Mesenchymal stem cell (in vitro differentiated cells and primary cell): ENCODE measurements around the gene ZFP90. TPM values are rescaled to one million over a fixed set of nuclear protein-coding genes. Genes with fewer than 3 reads are reported as not detected.

ENCODE experiments used
- DNase-seq: peaks from one replicate; pipeline ENCODE4 v3.0.0-alpha.2; 2013
- H2AFZ ChIP-seq: one replicate; pipeline ENCODE4 v1.6.1; 2013; ENCODE audit warnings: low read depth, mild to moderate bottlenecking, control low read depth, inconsistent platforms, low read length, moderate library complexity
- H2AK5ac ChIP-seq: 2 replicates; pipeline ENCODE4 v1.6.1; 2013; ENCODE audit warnings: low read length, moderate library complexity, mild to moderate bottlenecking, inconsistent platforms; ENCODE audit not compliant: severe bottlenecking
- H2BK120ac ChIP-seq: one replicate; pipeline ENCODE4 v1.6.1; 2013; ENCODE audit warnings: low read depth, mild to moderate bottlenecking, inconsistent platforms, low read length, moderate library complexity
- H2BK12ac ChIP-seq, 2 experiments: one replicate each; pipeline ENCODE4 v1.6.1; 2013; ENCODE audit warnings: inconsistent platforms in 2 of 2, low read length in 2 of 2, mild to moderate bottlenecking in 2 of 2, moderate library complexity in 2 of 2, control low read depth in 1 of 2
- H2BK15ac ChIP-seq: one replicate; pipeline ENCODE4 v1.6.1; 2013; ENCODE audit warnings: mild to moderate bottlenecking, low read depth, inconsistent platforms; ENCODE audit not compliant: poor library complexity, severe bottlenecking
- H2BK5ac ChIP-seq: 2 replicates; pipeline ENCODE4 v1.6.1; 2013; ENCODE audit warnings: low read depth, mild to moderate bottlenecking, low read length, control low read depth, inconsistent platforms; ENCODE audit not compliant: poor library complexity, severe bottlenecking
- H3K14ac ChIP-seq, 2 experiments: one replicate each; pipeline ENCODE4 v1.6.1; 2013; ENCODE audit warnings: inconsistent platforms in 2 of 2, low read length in 2 of 2, control low read depth in 1 of 2, mild to moderate bottlenecking in 1 of 2, moderate library complexity in 1 of 2
- H3K18ac ChIP-seq, 2 experiments: one replicate each; pipeline ENCODE4 v1.6.1; 2013; ENCODE audit warnings: inconsistent platforms in 2 of 2, low read length in 2 of 2, control low read depth in 1 of 2, low read depth in 1 of 2, mild to moderate bottlenecking in 1 of 2
- H3K23ac ChIP-seq, 2 experiments: one replicate each; pipeline ENCODE4 v1.6.1; 2013; ENCODE audit warnings: inconsistent platforms in 2 of 2, low read length in 2 of 2, mild to moderate bottlenecking in 2 of 2, moderate library complexity in 2 of 2, control low read depth in 1 of 2
- H3K27ac ChIP-seq: 2 replicates; pipeline ENCODE4 v1.5.1; 2013; ENCODE audit warnings: mild to moderate bottlenecking, moderate library complexity, low read length, control low read depth, inconsistent platforms; ENCODE audit not compliant: poor library complexity, severe bottlenecking
- H3K27me3 ChIP-seq, 2 experiments: 2 replicates each; pipeline versions ENCODE4 v1.6.1 to v1.7.0; 2013; ENCODE audit warnings: low read length in 2 of 2, mild to moderate bottlenecking in 2 of 2, moderate library complexity in 2 of 2, control low read depth in 1 of 2, inconsistent platforms in 1 of 2; ENCODE audit not compliant: control insufficient read depth in 1 of 2, insufficient read depth in 1 of 2
- H3K36me3 ChIP-seq, 2 experiments: 2 replicates each; pipeline versions ENCODE4 v1.6.1 to v1.7.0; 2013; ENCODE audit warnings: low read length in 2 of 2, control low read depth in 1 of 2, inconsistent platforms in 1 of 2, low read depth in 1 of 2, mild to moderate bottlenecking in 1 of 2; ENCODE audit not compliant: insufficient read depth in 2 of 2, control insufficient read depth in 1 of 2
- H3K4ac ChIP-seq, 2 experiments: one replicate each; pipeline ENCODE4 v1.6.1; 2013; ENCODE audit warnings: inconsistent platforms in 2 of 2, low read length in 2 of 2, mild to moderate bottlenecking in 2 of 2, moderate library complexity in 2 of 2, control low read depth in 1 of 2, low read depth in 1 of 2
- H3K4me1 ChIP-seq: 2 replicates; pipeline ENCODE4 v1.6.1; 2013; ENCODE audit warnings: low read depth, low read length, control low read depth; ENCODE audit not compliant: control insufficient read depth, insufficient read depth
- H3K4me2 ChIP-seq: 2 replicates; pipeline ENCODE4 v1.6.1; 2013; ENCODE audit warnings: low read length, mild to moderate bottlenecking, inconsistent platforms; ENCODE audit not compliant: poor library complexity, severe bottlenecking
- H3K4me3 ChIP-seq, 2 experiments: 2 replicates each; pipeline versions ENCODE4 v1.5.1 to v1.7.0; 2013; ENCODE audit warnings: low read length in 2 of 2, mild to moderate bottlenecking in 2 of 2, control low read depth in 1 of 2, low read depth in 1 of 2; ENCODE audit not compliant: insufficient read depth in 1 of 2
- H3K79me1 ChIP-seq: replicated peaks from 2 replicates; pipeline ENCODE4 v1.6.1; 2013; ENCODE audit warnings: mild to moderate bottlenecking, control low read depth, low read length, inconsistent platforms; ENCODE audit not compliant: poor library complexity, severe bottlenecking
- H3K9ac ChIP-seq: 2 replicates; pipeline ENCODE4 v1.7.0; 2013; ENCODE audit warnings: mild to moderate bottlenecking, low read length, moderate library complexity
- H3K9me3 ChIP-seq: 2 replicates; pipeline ENCODE4 v1.7.0; 2013; ENCODE audit warnings: mild to moderate bottlenecking, low read length; ENCODE audit not compliant: control insufficient read depth
- H4K8ac ChIP-seq: one replicate; pipeline ENCODE4 v1.6.1; 2013; ENCODE audit warnings: inconsistent platforms, mild to moderate bottlenecking, low read length, moderate library complexity
- H4K91ac ChIP-seq: one replicate; pipeline ENCODE4 v1.6.1; 2013; ENCODE audit warnings: mild to moderate bottlenecking, low read length, inconsistent platforms
- WGBS: methylation state at CpG from one replicate; pipeline ENCODE4 v1.1.7; 2013; ENCODE audit warnings: mixed read lengths; 5-methylcytosine and 5-hydroxymethylcytosine counted together
- small RNA-seq: library from polyadenylated mRNA; stranded (forward); fragments of <200 nt; extraction: miRNeasy Mini kit (QIAGEN cat#:217004); gene quantifications from one replicate; pipeline ENCODE3, GENCODE V24; 2013; ENCODE audit warnings: low read depth

ZFP90 gene

GRCh38 chr16:68612996-68613395 is 73.9 kb downstream of the ZFP90 start:
- Histone ChIP-seq H3K23ac (no peak overlapping the region), H3K27me3 (peaks cover 0 to 9% of the 10 kb centered on the region in 2 experiments), H2AK5ac (no peak overlapping the region), H3K27ac (no peak overlapping the region), H4K91ac (no peak overlapping the region), H2BK5ac (no peak overlapping the region), H2BK120ac (no peak overlapping the region), H3K9ac (no peak overlapping the region), H4K8ac (no peak overlapping the region), H3K18ac (no peak overlapping the region), H2AFZ (no peak overlapping the region), H3K9me3 (peaks cover 38% of the 10 kb centered on the region), H2BK15ac (no peak overlapping the region), H3K14ac (no peak overlapping the region), H3K4me2 (no peak overlapping the region), H3K4ac (no peak overlapping the region), H2BK12ac (no peak overlapping the region), H3K36me3 (no peaks in the 10 kb centered on the region), H3K4me3 (no peak overlapping the region), H3K4me1 (no peaks in the 10 kb centered on the region), H3K79me1 (no peaks in the 10 kb centered on the region)
- WGBS, result 64% methylated on average over 2 of the region's 3 CpGs
- DNase-seq, result no peak

- Histone ChIP-seq H3K14ac (no peak overlapping the region), H3K9me3 (peaks cover 39% of the 10 kb centered on the region), H3K4ac (no peak overlapping the region), H3K9ac (no peak overlapping the region), H3K4me3 (no peak overlapping the region), H3K36me3 (no peaks in the 10 kb centered on the region), H3K4me2 (no peak overlapping the region), H3K79me1 (no peaks in the 10 kb centered on the region), H3K27me3 (peaks cover 0 to 9% of the 10 kb centered on the region in 2 experiments), H3K23ac (no peak overlapping the region), H3K18ac (no peak overlapping the region), H2BK12ac (no peak overlapping the region), H4K8ac (no peak overlapping the region), H2BK5ac (no peak overlapping the region), H2BK15ac (no peak overlapping the region), H2AFZ (no peak overlapping the region), H2BK120ac (no peak overlapping the region), H3K4me1 (no peaks in the 10 kb centered on the region), H2AK5ac (no peak overlapping the region), H4K91ac (no peak overlapping the region), H3K27ac (no peak overlapping the region)
- 85% methylated on average over 7 of the region's 7 CpGs for WGBS
- DNase-seq, result no peak
These were observed 78.6 kb downstream of the ZFP90 start for GRCh38 chr16:68617734-68618133.

Small RNA genes lying within 50 kb of the gene (small RNA-seq; reads per million reads assigned to genes)
- gene RNU4-36P, result not detected
